SK-N-MC (cell line): Measurements from ENCODE around the gene MEP1A.

Experiments used
- EZH2 ChIP-seq: fragments of 200-600 bp; sonication (generic); IDR thresholded peaks from one replicate; pipeline ENCODE4 v1.6.1; 2017; ENCODE audit warnings: antibody characterized with exemption
- FOXP2 ChIP-seq: optimal IDR thresholded peaks from 2 replicates; pipeline ENCODE3; 2011; ENCODE audit warnings: mild to moderate bottlenecking, moderate library complexity; ENCODE audit not compliant: insufficient read depth; ENCODE audit errors: extremely low read length, control extremely low read depth
- POLR2AphosphoS5 ChIP-seq: IDR thresholded peaks from 2 replicates; pipeline ENCODE4 v1.6.1; 2012; ENCODE audit warnings: mild to moderate bottlenecking, low read depth, low read length, borderline replicate concordance

DNA sequence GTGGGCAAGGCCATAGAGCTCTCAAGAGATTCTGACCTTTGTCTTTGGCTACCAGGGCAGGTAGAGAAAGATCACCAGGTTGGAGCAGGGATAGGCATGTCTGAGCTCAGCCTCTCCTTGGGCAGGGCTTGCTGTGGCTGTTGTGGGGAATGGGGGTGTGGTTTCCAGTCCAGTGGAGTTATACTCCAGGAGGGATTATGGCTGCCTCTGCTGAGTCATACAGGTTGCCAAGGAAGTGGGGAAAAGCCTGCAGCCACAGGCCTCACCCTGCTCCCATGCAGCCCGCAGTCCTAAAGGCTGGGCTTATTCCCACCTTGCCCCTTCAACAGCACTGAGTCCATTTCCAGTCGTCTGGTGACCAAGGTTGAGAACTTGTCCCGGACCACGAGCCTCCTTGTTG is 21.9 kb downstream of the MEP1A start:
- TF ChIP-seq POLR2AphosphoS5 (no peak), EZH2 (no peak), FOXP2 (no peak)
